ENCODE data around the gene GNAI3. TPM values are rescaled to one million over a fixed set of nuclear protein-coding genes. Genes with fewer than 3 reads are reported as not detected.
A peak's percentile ranks its signal among the peaks of the same experiment; 100 is the strongest.

Gene GNAI3
- total RNA-seq, 6 donors from 2014 or later: 2.2 to 9.0 (median 6.0) TPM

DNA sequence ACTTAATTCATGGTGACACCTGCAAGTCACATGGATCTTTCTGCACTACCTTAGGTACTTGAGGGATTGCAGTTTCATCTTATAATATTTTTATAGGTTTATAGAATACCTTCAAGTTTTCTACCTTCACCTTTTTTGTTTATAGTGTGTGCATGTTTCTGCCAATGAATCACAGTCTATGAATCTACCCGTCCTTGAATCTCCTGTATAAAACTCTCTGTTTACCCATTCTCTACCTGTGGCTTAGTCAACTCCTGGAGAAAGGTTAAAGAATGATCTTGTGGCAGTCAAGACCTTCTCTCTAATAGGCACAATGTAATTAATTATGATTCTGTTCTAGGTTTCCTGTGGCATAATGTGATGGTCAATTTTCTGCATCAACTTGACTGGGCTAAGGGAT is 116.3 kb downstream of the GNAI3 start:
- Histone ChIP-seq H3K27me3 (no peaks in the 10 kb centered on the region), H3K4me3 (no peak overlapping the region), H3K9me3 (no peaks in the 10 kb centered on the region), H3K27ac (no peak overlapping the region), H3K4me1 (peaks cover 7 to 16% (median 10%) of the 10 kb centered on the region in 4 donors), H3K36me3 (peaks cover 0 to 13% (median 0%) of the 10 kb centered on the region in 4 donors)
- no peak for DNase-seq
- no peak for ATAC-seq (ENCODE audit: low FRiP score in 2 of 2)
- WGBS, 2 donors: 52 to 78% methylated on average over 1 of the region's 1 CpG
- TF ChIP-seq, protein P1, sequence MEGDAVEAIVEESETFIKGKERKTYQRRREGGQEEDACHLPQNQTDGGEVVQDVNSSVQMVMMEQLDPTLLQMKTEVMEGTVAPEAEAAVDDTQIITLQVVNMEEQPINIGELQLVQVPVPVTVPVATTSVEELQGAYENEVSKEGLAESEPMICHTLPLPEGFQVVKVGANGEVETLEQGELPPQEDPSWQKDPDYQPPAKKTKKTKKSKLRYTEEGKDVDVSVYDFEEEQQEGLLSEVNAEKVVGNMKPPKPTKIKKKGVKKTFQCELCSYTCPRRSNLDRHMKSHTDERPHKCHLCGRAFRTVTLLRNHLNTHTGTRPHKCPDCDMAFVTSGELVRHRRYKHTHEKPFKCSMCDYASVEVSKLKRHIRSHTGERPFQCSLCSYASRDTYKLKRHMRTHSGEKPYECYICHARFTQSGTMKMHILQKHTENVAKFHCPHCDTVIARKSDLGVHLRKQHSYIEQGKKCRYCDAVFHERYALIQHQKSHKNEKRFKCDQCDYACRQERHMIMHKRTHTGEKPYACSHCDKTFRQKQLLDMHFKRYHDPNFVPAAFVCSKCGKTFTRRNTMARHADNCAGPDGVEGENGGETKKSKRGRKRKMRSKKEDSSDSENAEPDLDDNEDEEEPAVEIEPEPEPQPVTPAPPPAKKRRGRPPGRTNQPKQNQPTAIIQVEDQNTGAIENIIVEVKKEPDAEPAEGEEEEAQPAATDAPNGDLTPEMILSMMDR (IDR thresholded peaks at IDR 0.05): no peak
- TF ChIP-seq POLR2AphosphoS5 (IDR thresholded peaks at IDR 0.05): no peak
- no peak for TF ChIP-seq POLR2A (IDR thresholded peaks at IDR 0.05)
- no peak for TF ChIP-seq EP300 (IDR thresholded peaks at IDR 0.05)

GRCh38 chr1:109667452-109668122 is 119.2 kb downstream of the GNAI3 start, which contains the start of gene GSTM2:
TSS of gene GSTM2 (plus strand) at chr1:109668057. CDS start at chr1:109668116, 59 bp downstream.
- peaks cover 7 to 16% (median 10%) of the 10 kb centered on the region in 4 donors for H3K4me1 ChIP-seq
- peak; percentile 95 to 98 for DNase-seq
- no peaks in the 10 kb centered on the region for H3K9me3 ChIP-seq
- ATAC-seq (ENCODE audit: low FRiP score in 2 of 2): peak; percentile 97 to 100
- H3K4me3 ChIP-seq: peak within 1 kb of the TSS; percentile 33 to 63 (median 58)
- TF ChIP-seq EP300 (IDR thresholded peaks at IDR 0.05) (no peak), POLR2AphosphoS5 (IDR thresholded peaks at IDR 0.05) (peak in 1 of 2 donors; percentile 11), POLR2A (IDR thresholded peaks at IDR 0.05) (peak in 1 of 4 donors; percentile 16)
- TF ChIP-seq, protein P1 (IDR thresholded peaks at IDR 0.05): no peak
- peaks cover 0 to 3% (median 0%) of the 10 kb centered on the region in 4 donors for H3K36me3 ChIP-seq
- peak within 1 kb of the TSS in 3 of 4 donors; percentile 9 to 53 (median 46) for H3K27ac ChIP-seq
- 7 to 16% methylated on average over 17 to 22 of the region's 22 CpGs for WGBS, 2 donors
- no peaks in the 10 kb centered on the region for H3K27me3 ChIP-seq

Small RNA genes within 50 kb of the gene (small RNA-seq; reads per million reads assigned to genes)
- gene RNU6V: 0 reads per million in 4 donors

Other genes starting within 250 kb of the GNAI3 start
- gene MYBPHL, start 241.6 kb upstream of the GNAI3 start, total RNA-seq: 1 to 10 TPM in 5 of 6 donors, not detected in 1; 1.8 to 8.6 (median 3.1) TPM
- gene SORT1, start 150.7 kb upstream of the GNAI3 start, total RNA-seq: 100 to 1,000 TPM; 105 to 222 (median 116) TPM
- gene PSMA5, start 122.2 kb upstream of the GNAI3 start, total RNA-seq: 10 to 100 TPM; 15.2 to 69.5 (median 29.8) TPM
- gene SYPL2, start 82.1 kb upstream of the GNAI3 start, total RNA-seq: 1 to 10 TPM in 4 of 6 donors, under 1 TPM in 2; 0.30 to 3.1 (median 1.1) TPM
- 10 to 100 TPM in 1 of 6 donors, 1 to 10 TPM in 5; 2.3 to 19.9 (median 5.3) TPM for gene ATXN7L2, start 64.7 kb upstream of the GNAI3 start, total RNA-seq
- gene CYB561D1, start 54.5 kb upstream of the GNAI3 start, total RNA-seq: 10 to 100 TPM in 3 of 6 donors, 1 to 10 TPM in 3; 4.2 to 16.4 (median 9.9) TPM
- gene AMIGO1, start 38.9 kb upstream of the GNAI3 start, total RNA-seq: 10 to 100 TPM in 2 of 6 donors, 1 to 10 TPM in 4; 1.0 to 11.8 (median 8.3) TPM
- gene GPR61, start 8.7 kb upstream of the GNAI3 start, total RNA-seq: not detected
- gene GNAT2, start 71.0 kb downstream of the GNAI3 start, total RNA-seq: under 1 TPM in 2 of 6 donors, not detected in 4; 0.20 to 0.46 TPM
- gene AMPD2, start 71.2 kb downstream of the GNAI3 start, total RNA-seq: 100 to 1,000 TPM in 1 of 6 donors, 10 to 100 TPM in 5; 39.5 to 183 (median 58.9) TPM
- 10 to 100 TPM; 10.7 to 28.3 (median 15.9) TPM for gene GSTM4, start 107.5 kb downstream of the GNAI3 start, total RNA-seq
- gene GSTM2, start 119.4 kb downstream of the GNAI3 start, total RNA-seq: 100 to 1,000 TPM in 1 of 6 donors, 10 to 100 TPM in 5; 19.0 to 263 (median 31.6) TPM
- gene GSTM1, start 139.2 kb downstream of the GNAI3 start, total RNA-seq: 10 to 100 TPM in 2 of 6 donors, not detected in 4; 11.8 to 33.0 TPM
- 10 to 100 TPM in 3 of 6 donors, 1 to 10 TPM in 2, under 1 TPM in 1; 1.00 to 24.3 (median 8.3) TPM for gene GSTM5, start 163.6 kb downstream of the GNAI3 start, total RNA-seq
- gene GSTM3, start 192.4 kb downstream of the GNAI3 start, total RNA-seq: 10 to 100 TPM in 3 of 6 donors, 1 to 10 TPM in 3; 4.9 to 23.3 (median 11.2) TPM
- gene EPS8L3, start 215.3 kb downstream of the GNAI3 start, total RNA-seq: under 1 TPM in 1 of 6 donors, not detected in 5; 0.20 TPM

Measured in upper lobe of left lung (tissue), 6 donors.